Natural killer cell treated with Interleukin-12 subunit alpha and Interleukin-12 subunit beta and Interleukin-15 and Interleukin-18, amount 100 ng/mL, for 72 hours (primary cell): ENCODE measurements around the gene EMX2. TPM values are rescaled to one million over a fixed set of nuclear protein-coding genes. Genes with fewer than 3 reads are reported as not detected.
A peak's percentile ranks its signal among the peaks of the same experiment; 100 is the strongest.

Experiments used
- ATAC-seq, 2 donors: fragments of 150-1000 bp; cut with Tn5 transposase in 1 of 2; sonication (Bioruptor Pico), chemical (Tn5 transposase) in 1 of 2; 2 replicates each; pipeline ENCODE4 v1.10.0; 2021
- DNase-seq: peaks from one replicate; pipeline ENCODE4 v3.0.0; 2022; ENCODE audit warnings: low spot score
- H3K27ac Mint-ChIP-seq, 2 donors: 1 replicate in 1 of 2; 2 replicates in 1 of 2; pipeline ENCODE4 v1.8.0; 2022; ENCODE audit warnings: mixed read lengths in 2 of 2, mild to moderate bottlenecking in 1 of 2, moderate library complexity in 1 of 2
- H3K27me3 Mint-ChIP-seq, 2 donors: 1 replicate in 1 of 2; 2 replicates in 1 of 2; pipeline ENCODE4 v1.8.0; 2022; ENCODE audit warnings: mixed read lengths in 2 of 2
- H3K36me3 Mint-ChIP-seq: one replicate; pipeline ENCODE4 v1.8.0; 2022; ENCODE audit warnings: mixed read lengths
- H3K4me1 Mint-ChIP-seq, 2 donors: 1 replicate in 1 of 2; 2 replicates in 1 of 2; pipeline ENCODE4 v1.8.0; 2022; ENCODE audit warnings: low read depth in 2 of 2, mixed read lengths in 2 of 2, mild to moderate bottlenecking in 1 of 2
- H3K4me3 Mint-ChIP-seq: one replicate; pipeline ENCODE4 v1.8.0; 2022; ENCODE audit warnings: mixed read lengths
- H3K9me3 Mint-ChIP-seq: 2 replicates; pipeline ENCODE4 v1.8.0; 2022; ENCODE audit warnings: mixed read lengths
- total RNA-seq, 2 donors: library from RNA; stranded (reverse); gene quantifications; one replicate each; pipeline ENCODE4 v1.2.3, GENCODE V29; 2022

Gene EMX2
- total RNA-seq, 2 donors from 2014 or later = not detected

- no peak overlapping the region for H3K4me3 Mint-ChIP-seq
- peaks cover 42 to 61% of the 10 kb centered on the region in 2 donors for H3K27me3 Mint-ChIP-seq
- no peak overlapping the region for H3K27ac Mint-ChIP-seq
- no peaks in the 10 kb centered on the region for H3K4me1 Mint-ChIP-seq
- no peak for DNase-seq
- H3K36me3 Mint-ChIP-seq = no peaks in the 10 kb centered on the region
- no peaks in the 10 kb centered on the region for H3K9me3 Mint-ChIP-seq
- ATAC-seq = no peak
Observed at GRCh38 chr10:117535298-117536071, 7.1 kb upstream of the EMX2 start.

GRCh38 chr10:117536072-117536865, 6.3 kb upstream of the EMX2 start:
- no peaks in the 10 kb centered on the region for H3K36me3 Mint-ChIP-seq
- H3K4me1 Mint-ChIP-seq = no peaks in the 10 kb centered on the region
- H3K27me3 Mint-ChIP-seq = peaks cover 42 to 61% of the 10 kb centered on the region in 2 donors
- no peak overlapping the region for H3K27ac Mint-ChIP-seq
- H3K4me3 Mint-ChIP-seq = no peak overlapping the region
- ATAC-seq (no peak), DNase-seq (no peak)
- no peaks in the 10 kb centered on the region for H3K9me3 Mint-ChIP-seq

DNA sequence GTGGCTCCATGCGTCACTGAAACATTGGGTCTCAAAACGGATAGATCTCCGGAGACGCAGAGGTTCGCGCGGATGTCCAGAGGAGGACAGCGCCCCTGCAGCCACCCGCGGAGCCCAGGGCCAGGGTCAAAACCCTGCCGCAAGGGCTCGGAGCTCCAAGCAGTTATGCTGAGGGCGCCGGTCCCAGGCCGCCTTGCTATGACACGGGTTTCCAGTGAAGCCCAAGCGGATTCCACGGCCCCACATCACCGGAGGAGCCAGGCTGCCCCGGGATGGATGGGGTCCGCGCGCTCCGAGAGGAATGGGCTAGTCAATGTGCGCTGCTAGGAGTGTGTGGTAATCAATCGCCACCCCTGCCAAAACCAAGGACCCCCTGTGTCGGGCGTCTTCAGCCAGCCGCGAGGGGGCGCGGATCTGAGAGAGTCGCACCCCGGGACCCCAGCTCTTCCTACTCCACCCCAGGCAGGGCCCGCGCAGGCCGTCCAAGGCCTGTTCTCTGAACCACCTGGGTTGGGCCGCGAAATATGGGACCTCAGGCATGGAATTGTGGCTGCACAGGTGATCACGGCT, 5.6 kb upstream of the EMX2 start:
- ATAC-seq (no peak), DNase-seq (no peak)
- Mint-ChIP-seq H3K4me1 (no peaks in the 10 kb centered on the region), H3K9me3 (no peaks in the 10 kb centered on the region), H3K27ac (no peak overlapping the region), H3K36me3 (no peaks in the 10 kb centered on the region), H3K27me3 (peaks cover 39 to 60% of the 10 kb centered on the region in 2 donors), H3K4me3 (no peak overlapping the region)

GRCh38 chr10:117537436-117537903, 5.1 kb upstream of the EMX2 start:
- Mint-ChIP-seq H3K4me3 (no peak overlapping the region), H3K36me3 (no peaks in the 10 kb centered on the region), H3K27ac (no peak overlapping the region), H3K4me1 (no peaks in the 10 kb centered on the region), H3K27me3 (peaks cover 34 to 55% of the 10 kb centered on the region in 2 donors), H3K9me3 (no peaks in the 10 kb centered on the region)
- DNase-seq (no peak), ATAC-seq (no peak)

- ATAC-seq (peak in 1 of 2 donors; percentile 34), DNase-seq (no peak)
- no peaks in the 10 kb centered on the region for H3K36me3 Mint-ChIP-seq
- no peak overlapping the region for H3K27ac Mint-ChIP-seq
- peaks cover 30 to 52% of the 10 kb centered on the region in 2 donors for H3K27me3 Mint-ChIP-seq
- no peak overlapping the region for H3K4me3 Mint-ChIP-seq
- H3K4me1 Mint-ChIP-seq = no peaks in the 10 kb centered on the region
- H3K9me3 Mint-ChIP-seq = no peaks in the 10 kb centered on the region
Observed at GRCh38 chr10:117537904-117538524, 4.5 kb upstream of the EMX2 start.

- Mint-ChIP-seq H3K4me1 (no peaks in the 10 kb centered on the region), H3K4me3 (no peak overlapping the region), H3K9me3 (no peaks in the 10 kb centered on the region), H3K36me3 (no peaks in the 10 kb centered on the region), H3K27ac (no peak overlapping the region), H3K27me3 (peaks cover 26 to 46% of the 10 kb centered on the region in 2 donors)
- ATAC-seq (no peak), DNase-seq (no peak)
Observed at GRCh38 chr10:117539361-117539773, 3.2 kb upstream of the EMX2 start.

DNA sequence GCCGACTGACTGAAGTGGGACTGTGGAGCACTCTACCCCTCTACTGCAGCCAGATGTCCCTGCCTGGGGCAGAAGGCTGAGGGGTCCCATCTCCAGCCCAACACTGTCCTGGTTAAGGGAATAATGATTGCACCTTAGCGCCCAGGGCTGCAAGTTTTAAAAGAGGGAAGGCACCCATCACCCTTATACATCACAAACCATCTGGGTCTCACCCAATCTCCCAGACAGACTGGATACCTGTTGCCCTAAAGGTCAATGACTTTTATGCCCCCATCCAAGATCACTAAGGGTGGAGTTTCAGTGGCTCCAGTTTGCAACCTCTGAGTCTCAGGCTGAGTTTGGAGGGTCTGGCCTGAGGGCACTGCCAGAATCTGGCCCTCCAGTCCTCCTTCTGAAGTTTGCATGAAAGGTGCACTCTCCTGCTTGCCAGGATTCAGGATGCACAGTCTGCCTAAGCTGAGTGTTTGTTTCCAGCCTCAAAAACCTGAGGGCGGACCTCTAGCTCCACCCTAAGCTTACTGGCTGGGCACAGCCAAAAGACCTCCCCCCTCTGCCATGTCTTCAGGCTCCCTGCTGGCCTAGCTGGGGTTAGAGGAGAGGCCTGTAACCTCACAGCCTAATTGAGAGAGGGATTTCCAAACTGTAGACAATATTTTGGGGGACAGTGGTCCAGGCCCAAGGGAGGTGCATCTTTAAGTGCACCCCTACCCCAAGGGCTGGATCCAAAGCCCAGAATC, 2.5 kb upstream of the EMX2 start:
- DNase-seq (no peak), ATAC-seq (no peak)
- H3K4me1 Mint-ChIP-seq = no peaks in the 10 kb centered on the region
- no peaks in the 10 kb centered on the region for H3K9me3 Mint-ChIP-seq
- H3K36me3 Mint-ChIP-seq = no peaks in the 10 kb centered on the region
- no peak overlapping the region for H3K4me3 Mint-ChIP-seq
- peaks cover 29 to 49% of the 10 kb centered on the region in 2 donors for H3K27me3 Mint-ChIP-seq
- no peak overlapping the region for H3K27ac Mint-ChIP-seq

- Mint-ChIP-seq H3K27me3 (peaks cover 30 to 51% of the 10 kb centered on the region in 2 donors), H3K27ac (no peak overlapping the region), H3K9me3 (no peaks in the 10 kb centered on the region), H3K36me3 (no peaks in the 10 kb centered on the region), H3K4me3 (no peak overlapping the region), H3K4me1 (peaks cover under 1 to 1% of the 10 kb centered on the region in 2 donors)
- no peak for ATAC-seq
- no peak for DNase-seq
Observed at GRCh38 chr10:117540640-117541404, 1.7 kb upstream of the EMX2 start.

GRCh38 chr10:117541405-117541908, 1.1 kb upstream of the EMX2 start:
- no peak for DNase-seq
- Mint-ChIP-seq H3K36me3 (no peaks in the 10 kb centered on the region), H3K9me3 (no peaks in the 10 kb centered on the region), H3K27ac (no peak overlapping the region), H3K4me1 (peaks cover 5% of the 10 kb centered on the region in 2 donors), H3K4me3 (no peak overlapping the region), H3K27me3 (peaks cover 34 to 51% of the 10 kb centered on the region in 2 donors)
- no peak for ATAC-seq

GRCh38 chr10:117541909-117542705, 439 bp upstream of the EMX2 start:
- DNase-seq (no peak), ATAC-seq (no peak)
- peaks cover 5% of the 10 kb centered on the region in 2 donors for H3K4me1 Mint-ChIP-seq
- peaks cover 34 to 47% of the 10 kb centered on the region in 2 donors for H3K27me3 Mint-ChIP-seq
- H3K27ac Mint-ChIP-seq = no peak overlapping the region
- H3K4me3 Mint-ChIP-seq = no peak overlapping the region
- no peaks in the 10 kb centered on the region for H3K9me3 Mint-ChIP-seq
- H3K36me3 Mint-ChIP-seq = no peaks in the 10 kb centered on the region

- peaks cover 5 to 15% of the 10 kb centered on the region in 2 donors for H3K4me1 Mint-ChIP-seq
- H3K4me3 Mint-ChIP-seq = no peak overlapping the region
- ATAC-seq (no peak), DNase-seq (no peak)
- peaks cover 44 to 57% of the 10 kb centered on the region in 2 donors for H3K27me3 Mint-ChIP-seq
- no peak overlapping the region for H3K27ac Mint-ChIP-seq
- peaks cover 7% of the 10 kb centered on the region for H3K36me3 Mint-ChIP-seq
- no peaks in the 10 kb centered on the region for H3K9me3 Mint-ChIP-seq
Observed at GRCh38 chr10:117543225-117544003, 868 bp downstream of the EMX2 start.
